NCI-H446 treated with DMSO at 0.1 percent for 48 hours (cell line): Measurements from ENCODE around the gene TSGA10.
"Not testable (repeated sequence)": the region's sequence is repeated elsewhere in the genome, so short reads cannot be mapped to it uniquely, and the experiment has no call there.

ENCODE experiments used
- DNase-seq: peaks from one replicate; lab custom pipeline; 2025; lab: John Stamatoyannopoulos, UW

The TSGA10 gene

GRCh38 chr2:99154643-99155536 lies at the start of gene TSGA10, which contains the start of gene LIPT1:
Gene TSGA10 (minus strand): TSS chr2:99154942. CDS start chr2:99109439, 45,503 bp downstream.
Gene LIPT1 (plus strand): TSS chr2:99154967. CDS start chr2:99161958, 6,991 bp downstream.
- peak; percentile 75 for DNase-seq

GRCh38 chr2:99201959-99202678 lies 47.4 kb upstream of the TSGA10 start:
- DNase-seq, result no peak

- no peak for DNase-seq
Measured at GRCh38 chr2:99200076-99200800, 45.5 kb upstream of the TSGA10 start.

DNA sequence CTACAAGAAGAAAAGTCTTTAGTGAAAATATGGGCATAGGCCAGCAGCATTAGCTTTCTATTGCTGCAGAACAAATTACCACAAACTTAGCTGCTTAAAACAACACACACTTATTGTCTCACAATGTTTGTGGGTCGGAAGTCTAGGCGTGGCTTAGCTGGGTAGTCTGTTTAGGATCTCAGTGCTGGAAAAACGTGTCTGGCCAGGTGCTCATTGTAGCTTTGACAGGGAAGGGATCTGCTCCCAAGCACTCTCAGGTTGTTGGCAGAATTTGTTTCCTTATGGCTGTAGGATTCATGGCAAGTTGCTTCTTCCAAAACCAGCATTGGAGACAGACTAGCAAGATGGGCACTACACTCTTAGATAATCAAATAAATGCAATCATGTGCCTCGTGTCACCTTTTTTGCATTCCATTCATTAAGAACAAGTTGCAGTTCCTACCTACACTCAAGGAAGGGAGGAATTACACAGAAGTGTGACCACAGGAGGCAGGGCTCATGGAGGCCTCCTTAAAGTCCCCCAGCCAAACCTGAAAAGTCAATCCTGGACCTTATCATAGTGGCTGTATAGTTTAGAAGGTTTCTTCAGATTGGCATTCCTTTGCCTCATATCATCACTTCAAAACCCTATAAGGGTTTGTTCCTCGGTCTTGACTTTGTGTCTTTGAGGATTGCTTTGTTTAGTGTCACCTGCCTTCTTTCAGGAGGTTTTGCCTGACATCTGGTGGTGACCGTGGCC lies 43.5 kb upstream of the TSGA10 start:
- no peak for DNase-seq

- DNase-seq, result not testable (repeated sequence)
Measured at GRCh38 chr2:99192364-99192763, 37.6 kb upstream of the TSGA10 start.

DNA sequence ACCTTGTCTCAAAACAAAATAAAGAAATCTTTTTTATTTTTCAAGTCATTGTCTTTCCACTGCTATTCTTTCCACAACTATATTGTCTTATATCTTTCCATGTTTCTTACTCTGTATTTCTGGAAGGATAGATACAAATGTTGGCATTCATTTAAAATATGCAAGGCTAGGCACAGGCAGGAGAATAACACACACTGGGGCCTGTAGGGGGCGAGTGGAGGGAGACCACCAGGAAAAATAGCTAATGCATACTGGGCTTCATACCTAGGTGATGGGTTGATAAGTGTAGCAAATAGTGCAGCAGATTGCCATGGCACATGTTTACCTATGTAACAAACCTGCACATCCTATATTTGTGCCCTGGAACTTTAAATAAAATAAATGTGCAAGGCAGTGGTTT lies 35.8 kb upstream of the TSGA10 start:
- no peak for DNase-seq

DNA sequence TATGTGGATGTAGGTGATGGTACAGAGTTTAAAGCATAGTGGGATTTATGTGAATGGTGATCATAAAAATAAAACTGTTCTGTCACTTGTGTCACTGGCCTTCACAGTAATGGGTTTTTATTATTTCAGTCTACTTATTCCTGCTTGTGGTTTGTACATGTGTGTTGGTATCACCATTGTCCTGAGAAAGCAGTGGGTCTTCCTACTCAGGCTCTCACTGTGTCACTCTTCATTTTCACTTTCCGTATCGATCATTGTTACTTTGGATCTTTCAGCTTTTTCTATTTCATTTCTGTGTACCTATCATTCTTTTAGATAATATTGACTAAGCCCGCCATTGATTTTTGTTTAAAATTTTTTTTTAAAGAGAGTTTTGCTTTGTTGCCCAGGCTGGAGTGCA lies 33.6 kb upstream of the TSGA10 start:
- DNase-seq, result no peak

DNA sequence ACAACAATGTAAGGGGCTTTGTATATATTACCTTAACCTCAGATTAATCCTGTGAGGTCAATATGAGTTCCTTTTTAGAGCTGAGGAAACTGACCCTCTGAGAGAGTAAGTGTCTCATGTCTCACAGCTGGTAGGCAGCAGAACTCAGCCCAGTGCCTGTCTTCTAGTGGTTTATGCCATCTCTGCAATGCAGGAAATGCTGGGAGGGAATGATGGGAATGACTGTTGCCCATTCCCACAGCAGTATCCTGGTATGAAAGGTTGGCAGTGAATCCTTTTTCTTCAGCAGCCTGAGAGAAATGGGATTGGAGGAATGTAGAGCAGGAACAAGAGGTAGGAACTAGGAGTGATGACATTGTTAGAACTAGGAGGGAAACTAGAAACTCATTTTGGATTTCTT lies 32.3 kb upstream of the TSGA10 start:
- no peak for DNase-seq

- DNase-seq, result no peak
Measured at GRCh38 chr2:99184811-99185210, 30.1 kb upstream of the TSGA10 start.

DNA sequence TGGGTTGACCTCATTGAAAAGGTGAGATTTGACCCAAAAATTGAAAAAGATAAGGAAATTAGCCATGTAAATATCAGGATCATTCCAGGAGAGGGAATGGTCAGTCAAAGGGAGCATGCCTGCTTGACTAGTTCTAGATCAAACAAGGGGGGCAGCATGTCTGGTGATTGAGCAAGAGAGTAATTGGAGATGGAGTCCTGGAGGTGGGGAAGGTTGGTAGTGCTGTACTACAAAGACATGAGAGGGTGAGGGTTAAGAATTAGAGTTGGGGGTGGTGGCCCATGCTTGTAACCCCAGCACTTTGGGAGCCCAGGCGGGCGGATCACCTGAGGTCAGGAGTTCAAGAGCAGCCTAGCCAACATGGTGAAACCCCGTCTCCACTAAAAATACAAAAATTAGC lies 28.3 kb upstream of the TSGA10 start:
- no peak for DNase-seq

DNA sequence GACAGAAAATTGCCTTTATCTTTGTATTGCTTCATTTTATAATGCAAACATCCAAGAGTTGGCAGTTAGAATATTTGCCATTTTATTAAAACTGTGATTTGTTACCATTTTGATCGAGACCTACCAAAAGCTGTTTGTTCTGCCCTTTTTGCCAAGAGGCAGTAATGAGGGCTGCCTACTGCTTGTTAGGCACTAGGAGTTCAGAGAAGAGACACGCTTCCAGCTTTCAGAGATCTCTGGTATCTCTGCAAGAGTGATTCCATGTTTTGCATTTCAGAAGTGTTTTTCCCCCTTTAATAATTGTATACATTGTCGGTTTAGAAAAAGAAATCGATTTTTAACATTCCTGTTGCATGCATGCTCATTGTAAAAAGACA lies 26.9 kb upstream of the TSGA10 start:
- no peak for DNase-seq

- peak; percentile 92 for DNase-seq
Measured at GRCh38 chr2:99180755-99181623, 26.2 kb upstream of the TSGA10 start, which contains the start of the genes MITD1 and MRPL30. Gene MITD1 (minus strand): TSS chr2:99181058. CDS start chr2:99180981, 77 bp downstream. Gene MRPL30 (plus strand): TSS chr2:99181184. CDS start chr2:99186204, 5,020 bp downstream.

- no peak for DNase-seq
Measured at GRCh38 chr2:99171377-99172140, 16.8 kb upstream of the TSGA10 start.

DNA sequence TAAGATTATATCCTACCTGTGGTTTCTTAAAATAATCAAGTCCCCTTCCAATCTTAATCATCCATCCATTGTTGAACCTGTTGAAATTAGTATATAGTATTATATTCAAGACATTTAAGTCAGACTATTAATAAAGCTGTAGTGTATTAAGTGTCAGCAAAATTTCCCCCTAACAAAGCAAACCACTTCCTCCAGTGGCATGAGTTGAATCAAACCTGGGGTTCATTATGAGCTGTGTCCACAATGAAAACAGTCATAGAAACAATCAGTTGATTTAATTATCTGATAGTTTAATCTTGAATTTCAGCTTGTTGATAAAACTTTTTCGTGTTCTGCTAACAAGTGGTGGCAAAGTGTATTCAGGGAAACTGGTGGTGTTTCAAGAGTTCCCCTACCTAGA lies 14.8 kb upstream of the TSGA10 start:
- no peak for DNase-seq

- no peak for DNase-seq
Measured at GRCh38 chr2:99166218-99166617, 11.5 kb upstream of the TSGA10 start.

DNA sequence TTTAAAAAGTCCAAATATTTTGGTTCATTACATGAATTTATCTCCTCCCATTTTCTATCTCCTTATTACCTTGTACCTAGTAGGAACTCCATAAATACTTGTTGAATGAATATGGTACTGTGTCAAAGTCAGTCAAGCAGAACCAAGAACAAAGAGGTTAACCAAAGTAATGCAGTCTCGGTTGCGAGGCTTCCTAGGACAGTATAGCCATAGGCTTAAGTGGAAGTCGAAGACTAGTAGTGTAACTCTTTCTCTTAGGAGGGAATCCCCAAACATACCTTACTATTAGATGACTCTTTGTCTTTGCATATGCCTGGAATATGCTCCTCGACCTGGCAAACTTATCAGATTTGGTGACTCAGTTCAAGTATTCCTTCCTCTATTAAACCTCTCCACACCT lies 4.9 kb upstream of the TSGA10 start:
- DNase-seq, result no peak

- no peak for DNase-seq
Measured at GRCh38 chr2:99158599-99158998, 3.9 kb upstream of the TSGA10 start.

DNA sequence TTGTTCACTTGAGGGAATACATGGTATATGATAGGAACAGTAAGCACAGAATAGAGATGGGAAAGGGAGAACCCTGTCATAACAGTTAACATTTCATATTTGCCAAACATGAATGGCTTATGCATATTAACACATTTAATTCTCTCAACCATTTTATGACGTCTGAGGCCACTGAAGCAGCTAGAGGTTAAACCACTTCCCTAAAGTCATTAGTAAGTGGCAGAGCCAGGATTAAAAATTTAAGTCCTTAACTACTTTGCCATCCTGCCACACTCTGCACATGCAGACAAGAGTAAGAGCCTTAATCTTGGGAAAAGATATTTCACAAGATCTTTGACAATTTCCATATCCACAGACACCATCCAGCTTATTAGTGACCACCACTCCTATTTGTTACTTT lies 2.1 kb upstream of the TSGA10 start:
- no peak for DNase-seq

- DNase-seq, result no peak
Measured at GRCh38 chr2:99153921-99154604, 679 bp downstream of the TSGA10 start.
